Hepatocyte (in vitro differentiated cells): ENCODE results near the gene SLC25A46. TPM values are rescaled to one million over a fixed set of nuclear protein-coding genes. Genes with fewer than 3 reads are reported as not detected.
"Not testable (repeated sequence)": the region's sequence is repeated elsewhere in the genome, so short reads cannot be mapped to it uniquely, and the experiment has no call there.

Experiments
- DNase-seq: peaks from one replicate; pipeline ENCODE4 v3.0.0-alpha.2; 2016; ENCODE audit warnings: low spot score
- H2AFZ ChIP-seq: fragments of 200-600 bp; sonication (generic); 2 replicates; pipeline ENCODE4 v1.6.0; 2016; ENCODE audit warnings: antibody characterized with exemption, mild to moderate bottlenecking
- H3K27ac ChIP-seq: fragments of 200-600 bp; sonication (generic); 2 replicates; pipeline ENCODE4 v1.5.1; 2016; ENCODE audit warnings: mild to moderate bottlenecking
- H3K27me3 ChIP-seq: fragments of 200-600 bp; sonication (generic); 2 replicates; pipeline ENCODE4 v1.6.1; 2016
- H3K36me3 ChIP-seq: fragments of 200-600 bp; sonication (generic); replicated peaks from 2 replicates; pipeline ENCODE4 v1.5.1; 2016; ENCODE audit warnings: low read depth; ENCODE audit not compliant: insufficient read depth
- H3K4me1 ChIP-seq: fragments of 200-600 bp; sonication (generic); 2 replicates; pipeline ENCODE4 v1.5.1; 2016; ENCODE audit warnings: mild to moderate bottlenecking, moderate library complexity; ENCODE audit not compliant: insufficient read depth
- H3K4me2 ChIP-seq: fragments of 200-600 bp; sonication (generic); 2 replicates; pipeline ENCODE4 v1.6.0; 2016
- H3K4me3 ChIP-seq: fragments of 200-600 bp; sonication (generic); 2 replicates; pipeline ENCODE4 v1.5.1; 2016; ENCODE audit warnings: mild to moderate bottlenecking
- H3K79me2 ChIP-seq: fragments of 200-600 bp; sonication (generic); 2 replicates; pipeline ENCODE4 v1.6.0; 2017; ENCODE audit warnings: mild to moderate bottlenecking
- H3K9me2 ChIP-seq: fragments of 200-600 bp; sonication (generic); replicated peaks from 2 replicates; pipeline ENCODE4 v1.6.0; 2017; ENCODE audit warnings: mild to moderate bottlenecking; ENCODE audit not compliant: insufficient read depth
- H3K9me3 ChIP-seq: fragments of 200-600 bp; sonication (generic); 2 replicates; pipeline ENCODE4 v1.5.1; 2016; ENCODE audit warnings: low read depth, mild to moderate bottlenecking
- H4K20me1 ChIP-seq: fragments of 200-600 bp; sonication (generic); 2 replicates; pipeline ENCODE4 v1.6.0; 2016; ENCODE audit warnings: mild to moderate bottlenecking; ENCODE audit not compliant: insufficient read depth, poor library complexity, severe bottlenecking
- EZH2 ChIP-seq: fragments of 200-600 bp; sonication (generic); IDR thresholded peaks from 2 replicates; pipeline ENCODE4 v1.6.1; 2016; ENCODE audit warnings: antibody characterized with exemption, mild to moderate bottlenecking, borderline replicate concordance
- EZH2phosphoT487 ChIP-seq: fragments of 200-600 bp; sonication (generic); IDR thresholded peaks from one replicate; pipeline ENCODE4 v1.6.1; 2018; ENCODE audit warnings: antibody characterized with exemption, mild to moderate bottlenecking, low read depth, moderate library complexity; ENCODE audit not compliant: unreplicated experiment, severe bottlenecking
- WGBS: methylation state at CpG from one replicate; pipeline ENCODE4 v1.1.6; 2016; ENCODE audit warnings: low lambda C conversion rate; ENCODE audit errors: missing lambda C conversion rate; 5-methylcytosine and 5-hydroxymethylcytosine counted together
- polyA plus RNA-seq: library from polyadenylated mRNA; unstranded; fragments of >200 nt; fragmentation: Nextera tagmentation; extraction: Ambion mirVana; gene quantifications from 2 replicates; pipeline ENCODE4 v1.2.1, GENCODE V29; 2016
- total RNA-seq: library from RNA; depleted of rRNA; stranded (reverse); fragments of >200 nt; gene quantifications from 2 replicates; pipeline ENCODE4 v1.2.3, GENCODE V29; 2014
- TF ChIP-seq, protein P1 (sequence below): fragments of 200-600 bp; sonication (generic); IDR thresholded peaks from 2 replicates; pipeline ENCODE4 v1.5.1; 2016; ENCODE audit warnings: antibody characterized with exemption, mild to moderate bottlenecking; ENCODE audit not compliant: poor library complexity

SLC25A46 gene
- total RNA-seq = 65.9 and 76.2 TPM in 2 replicates
- 16.5 and 27.3 TPM in 2 replicates for polyA plus RNA-seq

DNA sequence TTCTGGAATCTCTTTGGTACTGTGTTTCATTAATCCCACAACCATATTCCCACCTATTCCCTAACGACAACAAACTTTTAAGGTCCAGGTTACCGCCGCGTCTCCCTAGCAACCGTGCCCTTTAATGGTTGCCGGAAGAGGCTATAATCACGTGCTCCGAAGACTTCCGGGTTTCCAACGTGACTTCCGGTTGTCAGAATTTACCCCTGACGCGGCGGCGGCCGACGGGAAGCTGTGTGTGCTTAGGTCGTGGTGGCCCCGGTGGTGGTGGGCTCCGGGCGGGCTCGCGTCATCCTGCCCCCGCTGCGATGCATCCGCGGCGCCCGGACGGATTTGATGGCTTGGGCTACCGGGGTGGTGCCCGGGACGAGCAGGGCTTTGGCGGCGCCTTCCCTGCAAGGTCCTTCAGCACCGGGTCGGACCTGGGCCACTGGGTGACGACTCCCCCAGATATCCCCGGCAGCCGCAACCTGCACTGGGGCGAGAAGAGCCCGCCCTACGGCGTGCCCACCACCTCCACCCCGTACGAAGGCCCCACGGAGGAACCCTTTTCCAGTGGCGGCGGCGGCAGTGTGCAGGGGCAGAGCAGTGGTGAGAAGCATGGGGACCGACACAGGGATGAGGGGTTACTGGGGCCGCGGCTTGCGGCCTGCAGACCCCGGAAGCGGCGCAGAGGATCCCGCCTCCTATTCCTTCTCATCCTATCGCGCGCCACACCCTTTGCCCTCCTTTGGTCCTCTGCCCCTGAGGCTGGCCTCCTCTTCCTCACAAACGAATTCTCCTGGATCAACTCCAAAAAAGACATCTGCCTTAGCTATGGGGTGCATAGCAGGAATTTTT is at the start of gene SLC25A46:
TSS of gene SLC25A46 (plus strand) at position 196 of the 840 bp plus-strand sequence. CDS start at position 309, 113 bp downstream.
- H3K9me2 ChIP-seq = no peaks in the 10 kb centered on the region
- H4K20me1 ChIP-seq = no peaks in the 10 kb centered on the region
- peaks cover 6% of the 10 kb centered on the region for H3K4me1 ChIP-seq
- H3K9me3 ChIP-seq = no peaks in the 10 kb centered on the region
- no peaks in the 10 kb centered on the region for H3K27me3 ChIP-seq
- H3K4me3 ChIP-seq = peak within 1 kb of the TSS; percentile 48
- TF ChIP-seq EZH2 (no peak), EZH2phosphoT487 (no peak)
- TF ChIP-seq, protein P1, sequence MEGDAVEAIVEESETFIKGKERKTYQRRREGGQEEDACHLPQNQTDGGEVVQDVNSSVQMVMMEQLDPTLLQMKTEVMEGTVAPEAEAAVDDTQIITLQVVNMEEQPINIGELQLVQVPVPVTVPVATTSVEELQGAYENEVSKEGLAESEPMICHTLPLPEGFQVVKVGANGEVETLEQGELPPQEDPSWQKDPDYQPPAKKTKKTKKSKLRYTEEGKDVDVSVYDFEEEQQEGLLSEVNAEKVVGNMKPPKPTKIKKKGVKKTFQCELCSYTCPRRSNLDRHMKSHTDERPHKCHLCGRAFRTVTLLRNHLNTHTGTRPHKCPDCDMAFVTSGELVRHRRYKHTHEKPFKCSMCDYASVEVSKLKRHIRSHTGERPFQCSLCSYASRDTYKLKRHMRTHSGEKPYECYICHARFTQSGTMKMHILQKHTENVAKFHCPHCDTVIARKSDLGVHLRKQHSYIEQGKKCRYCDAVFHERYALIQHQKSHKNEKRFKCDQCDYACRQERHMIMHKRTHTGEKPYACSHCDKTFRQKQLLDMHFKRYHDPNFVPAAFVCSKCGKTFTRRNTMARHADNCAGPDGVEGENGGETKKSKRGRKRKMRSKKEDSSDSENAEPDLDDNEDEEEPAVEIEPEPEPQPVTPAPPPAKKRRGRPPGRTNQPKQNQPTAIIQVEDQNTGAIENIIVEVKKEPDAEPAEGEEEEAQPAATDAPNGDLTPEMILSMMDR = no peak
- peak within 1 kb of the TSS; percentile 92 for H3K27ac ChIP-seq
- H2AFZ ChIP-seq = peak within 1 kb of the TSS; percentile 89
- H3K36me3 ChIP-seq = no peaks in the 10 kb centered on the region
- H3K4me2 ChIP-seq = peak within 1 kb of the TSS; percentile 89
- peak; percentile 95 for DNase-seq
- peaks cover 40% of the 10 kb centered on the region for H3K79me2 ChIP-seq
- WGBS = 2% methylated on average over 49 of the region's 62 CpGs

DNA sequence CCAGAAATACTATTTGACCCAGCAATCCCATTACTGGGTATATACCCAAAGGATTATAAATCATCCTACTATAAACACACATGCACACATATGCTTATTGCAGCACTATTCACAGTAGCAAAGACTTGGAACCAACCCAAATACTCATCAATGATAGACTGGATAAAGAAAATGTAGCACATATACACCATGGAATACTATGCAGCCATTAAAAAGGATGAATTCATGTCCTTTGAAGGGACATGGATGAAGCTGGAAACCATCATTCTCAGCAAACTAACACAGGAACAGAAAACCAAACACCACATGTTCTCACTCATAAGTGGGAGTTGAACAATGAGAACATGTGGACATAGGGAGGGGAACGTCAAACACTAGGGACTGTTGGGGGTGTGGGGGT is 48.2 kb upstream of the SLC25A46 start:
- not testable (repeated sequence) for DNase-seq, H4K20me1 ChIP-seq, H2AFZ ChIP-seq, H3K9me2 ChIP-seq, H3K36me3 ChIP-seq, H3K79me2 ChIP-seq, H3K27ac ChIP-seq, H3K27me3 ChIP-seq, H3K9me3 ChIP-seq, H3K4me3 ChIP-seq, H3K4me1 ChIP-seq, H3K4me2 ChIP-seq
- 100% methylated on average over 1 of the region's 1 CpG for WGBS

DNA sequence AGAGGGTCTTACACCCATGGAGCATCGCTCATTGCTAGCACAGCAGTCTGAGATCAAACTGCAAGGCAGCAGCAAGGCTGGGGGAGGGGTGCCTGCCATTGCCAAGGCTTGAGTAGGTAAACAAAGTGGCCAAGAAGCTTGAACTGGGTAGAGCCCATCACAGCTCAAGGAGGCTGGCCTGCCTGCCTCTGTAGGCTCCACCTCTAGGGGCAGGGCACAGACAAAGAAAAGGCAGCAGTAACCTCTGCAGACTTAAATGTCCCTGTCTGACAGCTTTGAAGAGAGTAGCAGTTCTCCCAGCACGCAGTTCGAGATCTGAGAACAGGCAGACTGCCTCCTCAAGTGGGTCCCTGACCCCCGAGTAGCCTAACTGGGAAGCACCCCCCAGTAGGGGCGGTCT is 46.1 kb upstream of the SLC25A46 start:
- 79% methylated on average over 5 of the region's 5 CpGs for WGBS
- H3K9me3 ChIP-seq, H3K4me1 ChIP-seq, H2AFZ ChIP-seq, H3K27ac ChIP-seq, H4K20me1 ChIP-seq, H3K9me2 ChIP-seq, H3K4me2 ChIP-seq, H3K79me2 ChIP-seq, H3K36me3 ChIP-seq, H3K4me3 ChIP-seq, DNase-seq, H3K27me3 ChIP-seq: not testable (repeated sequence)

DNA sequence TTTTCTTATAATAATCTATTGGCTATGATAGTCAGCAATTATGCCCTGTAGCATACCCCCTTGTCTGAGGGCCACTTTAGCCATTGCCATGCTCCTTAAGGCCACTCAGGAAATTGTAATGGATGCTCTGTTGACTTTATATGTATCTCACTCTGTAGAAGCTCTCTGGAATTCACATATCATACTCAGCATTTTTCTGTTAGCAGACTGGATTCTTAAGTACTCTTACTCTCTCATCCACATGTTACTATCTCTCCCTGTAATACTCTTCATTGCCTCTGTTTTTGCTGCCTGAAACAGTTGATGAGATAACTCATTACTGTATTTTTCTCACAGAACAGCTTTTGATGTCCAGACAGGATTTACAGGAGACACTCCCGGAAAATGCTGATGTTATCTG is 36.5 kb upstream of the SLC25A46 start:
- H2AFZ ChIP-seq = no peak overlapping the region
- H3K9me3 ChIP-seq = no peaks in the 10 kb centered on the region
- H3K4me2 ChIP-seq = no peak overlapping the region
- H3K27me3 ChIP-seq = no peaks in the 10 kb centered on the region
- no peaks in the 10 kb centered on the region for H4K20me1 ChIP-seq
- DNase-seq = no peak
- H3K36me3 ChIP-seq = no peaks in the 10 kb centered on the region
- no peak overlapping the region for H3K27ac ChIP-seq
- no peak for TF ChIP-seq EZH2phosphoT487
- no peaks in the 10 kb centered on the region for H3K9me2 ChIP-seq
- H3K4me3 ChIP-seq = no peak overlapping the region
- 58% methylated on average over 1 of the region's 1 CpG for WGBS
- H3K79me2 ChIP-seq = no peaks in the 10 kb centered on the region
- no peaks in the 10 kb centered on the region for H3K4me1 ChIP-seq

DNA sequence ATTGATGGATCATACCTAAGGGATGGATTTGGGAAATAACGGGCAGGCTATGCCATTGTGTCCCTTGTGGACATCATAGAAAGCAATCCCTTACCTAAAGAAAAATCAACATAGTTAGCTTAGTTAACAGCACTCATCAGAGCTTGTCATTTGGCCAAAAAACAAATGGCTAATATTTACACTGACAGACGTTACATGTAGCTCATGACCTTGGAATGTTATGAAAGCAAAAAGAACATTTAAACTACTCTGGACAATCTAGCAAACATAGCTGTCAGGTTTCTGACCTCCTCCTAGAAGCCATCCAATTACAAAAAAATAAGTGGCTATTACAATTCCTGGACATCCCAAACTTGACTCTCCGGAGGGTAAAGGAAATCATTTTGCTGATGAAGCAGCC is 36.1 kb upstream of the SLC25A46 start:
- TF ChIP-seq EZH2 = no peak
- TF ChIP-seq, protein P1 = no peak
- no peak for TF ChIP-seq EZH2phosphoT487
- Histone ChIP-seq H2AFZ (no peak overlapping the region), H3K4me2 (no peak overlapping the region), H3K36me3 (no peaks in the 10 kb centered on the region), H3K27me3 (no peaks in the 10 kb centered on the region), H3K9me2 (no peaks in the 10 kb centered on the region), H3K27ac (no peak overlapping the region), H3K4me1 (no peaks in the 10 kb centered on the region), H3K9me3 (no peaks in the 10 kb centered on the region), H3K79me2 (no peaks in the 10 kb centered on the region), H4K20me1 (no peaks in the 10 kb centered on the region), H3K4me3 (no peak overlapping the region)
- no peak for DNase-seq
- 58% methylated on average over 3 of the region's 3 CpGs for WGBS
